ENCODE results near the gene RBP3.
"Not testable (repeated sequence)": the region's sequence is repeated elsewhere in the genome, so short reads cannot be mapped to it uniquely, and the experiment has no call there.

Gene RBP3

GRCh38 chr10:47372726-47373125 lies 24.6 kb downstream of the RBP3 start:
- DNase-seq (ENCODE audit: low read depth in 3 of 3) = no peak

- no peak for DNase-seq (ENCODE audit: low read depth in 3 of 3)
These were observed 26.7 kb downstream of the RBP3 start for GRCh38 chr10:47374611-47375536.

DNA sequence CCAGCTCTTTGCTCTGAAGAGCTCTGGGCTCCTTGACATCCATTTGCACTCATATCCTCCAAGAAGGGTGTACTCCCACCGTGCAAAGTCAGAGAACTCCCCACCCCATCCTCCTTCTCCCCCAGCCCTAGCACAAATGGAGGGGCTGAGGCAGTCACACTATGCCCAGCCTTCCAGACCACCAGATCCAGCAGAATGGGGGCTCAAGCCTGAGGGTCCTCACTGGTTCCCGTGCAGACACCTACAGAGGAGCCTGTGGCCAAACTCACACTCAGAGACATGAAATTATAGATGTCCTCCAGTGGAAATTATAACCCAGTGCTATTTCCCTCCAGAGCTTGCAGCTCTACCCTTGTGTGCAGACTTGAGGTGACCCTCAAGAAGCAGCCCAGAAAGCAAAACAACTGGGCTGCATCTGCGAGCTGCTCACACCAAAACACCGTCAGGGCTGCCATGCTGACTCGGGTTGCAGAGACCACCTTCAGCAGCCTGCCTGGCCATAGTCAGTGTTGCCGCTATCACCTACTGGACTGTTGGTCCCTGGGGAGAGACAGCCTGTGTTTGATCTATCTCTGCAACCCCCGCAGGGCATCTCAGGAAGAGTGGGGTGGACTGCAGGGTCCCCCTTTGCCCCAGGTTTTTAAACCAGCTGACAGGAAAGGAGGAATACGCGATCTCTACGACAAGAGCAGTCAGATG lies 28.5 kb downstream of the RBP3 start:
- no peak for DNase-seq (ENCODE audit: low read depth in 3 of 3)

DNA sequence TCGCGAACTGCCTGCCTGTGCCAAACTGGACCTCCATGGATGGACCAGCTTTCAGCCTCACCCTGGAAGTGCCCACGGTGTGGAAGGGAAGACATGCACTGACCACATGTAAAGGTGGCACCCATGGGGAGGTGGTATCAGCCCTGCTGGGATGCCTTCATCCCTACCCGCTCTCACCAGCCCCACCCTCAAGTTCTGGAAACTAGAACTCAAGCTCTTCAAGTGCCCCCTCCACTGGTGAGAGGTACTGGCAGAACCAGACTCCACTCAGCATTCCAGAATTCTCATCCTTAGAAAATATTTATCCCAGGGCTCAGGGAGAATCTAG lies 30.0 kb downstream of the RBP3 start:
- DNase-seq (ENCODE audit: low read depth in 3 of 3) = no peak

GRCh38 chr10:47378606-47379444 lies 30.7 kb downstream of the RBP3 start:
- DNase-seq (ENCODE audit: low read depth in 3 of 3) = no peak

DNA sequence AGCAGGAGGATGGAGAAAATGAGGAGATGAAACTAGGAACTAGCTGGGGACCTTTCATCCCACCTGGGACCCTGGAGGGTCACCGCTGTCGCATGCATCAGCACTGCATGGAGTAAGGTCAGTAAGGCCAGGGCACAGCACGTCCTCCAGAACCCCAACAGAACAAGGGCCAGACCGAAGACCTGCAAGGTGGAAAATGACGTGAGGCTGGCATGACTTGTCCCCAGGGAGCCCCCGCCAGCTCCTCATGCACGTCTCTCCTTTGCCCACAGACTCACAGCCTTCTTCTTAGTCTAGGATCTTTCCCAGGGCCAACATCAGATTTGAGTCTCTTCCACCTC lies 31.3 kb downstream of the RBP3 start:
- no peak for DNase-seq (ENCODE audit: low read depth in 3 of 3)

DNA sequence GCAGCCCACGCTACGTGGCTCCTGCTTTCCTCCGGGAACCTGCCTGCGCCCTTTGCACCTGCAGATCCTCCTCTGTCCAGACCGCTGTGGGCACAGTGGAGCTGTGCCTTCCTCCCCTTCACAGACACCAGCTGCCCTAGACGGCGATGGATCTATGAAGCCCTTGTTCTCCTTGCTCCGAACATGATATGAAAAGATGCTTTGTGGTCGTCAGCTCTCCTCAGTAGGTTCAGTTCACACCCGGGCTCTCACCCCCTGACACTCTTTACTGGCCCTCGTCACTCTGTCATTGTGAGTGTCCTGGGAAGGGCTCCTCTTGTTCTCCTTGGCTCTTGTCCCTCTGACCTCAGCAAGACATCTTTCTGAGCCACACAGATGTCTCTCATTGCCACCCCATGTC lies 31.7 kb downstream of the RBP3 start:
- DNase-seq (ENCODE audit: low read depth in 3 of 3) = no peak

DNA sequence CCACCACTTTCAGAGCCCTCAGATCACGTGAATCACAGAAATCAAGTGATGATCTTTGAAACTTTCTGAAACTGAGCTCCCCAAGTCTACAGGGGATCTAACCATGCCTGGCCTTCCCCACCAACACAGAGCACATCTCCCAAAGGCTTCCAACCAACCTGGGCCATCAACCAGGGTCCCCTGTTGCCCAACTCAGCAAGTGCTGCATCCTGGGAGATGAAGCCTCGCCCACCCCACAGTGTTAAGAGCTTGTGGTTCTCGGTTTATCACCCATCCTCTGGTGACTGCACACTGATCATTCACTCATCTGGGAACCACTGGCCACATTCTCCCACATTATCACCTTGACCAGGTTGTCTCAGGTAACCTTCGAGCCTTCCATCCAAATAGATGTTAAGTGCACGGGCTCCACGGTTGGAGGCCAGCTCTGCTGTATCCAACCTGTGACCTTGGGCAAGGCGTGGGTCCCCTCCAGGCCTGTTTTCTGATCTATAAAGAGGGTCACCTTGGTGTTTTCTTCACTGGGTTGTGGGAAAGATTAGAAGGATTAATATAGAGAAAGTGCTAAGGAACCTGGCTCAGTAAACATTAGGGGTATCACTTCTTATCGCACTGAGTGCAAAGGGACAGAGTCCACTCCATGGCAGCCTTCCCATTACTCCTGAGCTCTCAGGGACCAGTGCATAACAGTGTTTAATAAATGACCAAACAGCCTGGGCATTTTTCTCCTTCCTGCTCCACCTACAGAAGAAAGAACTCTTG lies 32.4 kb downstream of the RBP3 start:
- DNase-seq (ENCODE audit: low read depth in 3 of 3) = no peak

GRCh38 chr10:47381103-47381395 lies 32.9 kb downstream of the RBP3 start:
- no peak for DNase-seq (ENCODE audit: low read depth in 3 of 3)

- DNase-seq (ENCODE audit: low read depth in 3 of 3) = no peak
These were observed 33.5 kb downstream of the RBP3 start for GRCh38 chr10:47381427-47382379.

DNA sequence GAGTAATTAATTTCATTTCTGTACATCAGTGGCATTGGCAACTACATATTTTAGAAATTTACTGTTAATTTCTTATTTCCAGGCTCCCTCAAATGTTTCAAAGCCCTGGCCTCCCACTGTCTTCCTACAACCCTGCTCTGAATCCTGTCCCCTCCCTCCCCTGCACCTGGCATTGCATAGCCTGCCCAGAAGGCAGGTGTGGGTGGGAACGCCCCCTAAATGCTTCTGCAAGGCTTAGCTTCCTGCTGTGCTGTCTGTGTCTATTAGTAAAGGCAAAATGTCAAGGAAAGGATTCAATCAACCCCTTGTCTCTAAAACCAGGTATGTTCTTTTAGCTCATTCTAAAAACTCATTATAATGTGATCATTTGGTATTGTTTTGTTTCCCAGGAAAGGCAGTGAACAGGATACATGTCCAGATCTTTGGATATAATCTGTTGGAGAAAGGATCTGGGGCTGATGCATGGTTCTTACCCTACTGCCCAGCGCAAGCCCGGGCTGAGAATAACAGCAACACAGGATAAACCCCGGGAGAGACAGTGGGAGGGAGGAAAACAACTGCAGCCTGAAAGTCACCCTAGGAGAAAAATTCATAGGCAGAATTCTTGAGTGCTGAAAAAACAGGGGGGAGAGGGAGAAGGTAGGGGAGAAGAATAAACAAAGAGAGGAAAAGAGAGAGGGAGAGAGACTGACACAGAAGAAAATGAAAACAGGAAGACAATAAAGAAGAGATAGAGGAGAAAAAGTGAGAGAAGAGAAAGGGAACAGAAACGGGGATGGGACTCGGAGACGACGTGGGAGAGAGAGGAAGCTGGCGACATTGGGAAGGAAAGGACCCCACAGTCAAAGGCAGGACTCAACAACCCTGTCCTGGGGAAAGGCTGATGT lies 35.3 kb downstream of the RBP3 start:
- DNase-seq (ENCODE audit: low read depth in 3 of 3) = no peak

GRCh38 chr10:47384148-47384921 lies 36.2 kb downstream of the RBP3 start, which contains the start of gene ZNF488:
Gene ZNF488, minus strand, starts transcription at chr10:47384293. Its CDS starts 15,464 bp downstream, at chr10:47368829.
- DNase-seq (ENCODE audit: low read depth in 3 of 3) = peak; percentile 44 to 70 (median 47)

DNA sequence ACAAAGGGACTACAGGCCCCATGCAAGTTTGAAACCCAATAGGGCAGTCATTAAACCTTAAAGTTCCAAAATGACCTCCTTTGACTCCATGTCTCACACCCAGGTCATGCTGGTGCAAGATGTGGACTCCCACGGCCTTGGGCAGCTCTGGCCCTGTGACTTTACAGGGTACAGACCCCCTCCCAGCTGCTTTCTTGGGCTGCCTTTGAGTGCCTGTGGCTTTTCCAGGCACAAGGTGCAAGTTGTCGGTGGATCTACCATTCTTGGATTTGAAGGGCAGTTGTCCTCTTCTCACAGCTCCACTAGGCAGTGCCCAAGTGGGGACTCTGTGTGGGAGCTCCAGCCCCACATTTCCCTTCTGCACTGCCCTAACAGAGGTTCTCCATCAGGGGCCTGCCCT lies 37.9 kb downstream of the RBP3 start:
- not testable (repeated sequence) for DNase-seq (ENCODE audit: low read depth in 3 of 3)

DNA sequence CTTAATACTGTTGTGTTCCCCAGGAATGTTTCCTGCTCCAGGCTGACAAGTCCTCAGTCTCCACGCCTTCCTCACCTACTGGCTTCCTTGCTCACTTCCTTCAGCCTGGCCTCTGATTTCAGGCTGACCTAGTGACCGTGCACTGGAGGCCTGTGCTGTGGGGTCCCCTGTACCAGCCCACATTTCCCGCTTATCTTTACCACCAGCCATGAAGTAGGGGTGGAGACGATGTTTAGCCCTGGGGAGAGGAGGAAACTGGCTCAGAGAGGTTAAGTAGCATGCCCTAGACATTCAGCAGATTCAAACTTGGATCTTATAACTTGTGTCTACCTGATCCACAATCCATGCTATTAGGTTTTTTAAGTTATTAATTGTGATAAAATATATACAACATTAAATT lies 40.7 kb downstream of the RBP3 start:
- DNase-seq (ENCODE audit: low read depth in 3 of 3) = no peak

DNA sequence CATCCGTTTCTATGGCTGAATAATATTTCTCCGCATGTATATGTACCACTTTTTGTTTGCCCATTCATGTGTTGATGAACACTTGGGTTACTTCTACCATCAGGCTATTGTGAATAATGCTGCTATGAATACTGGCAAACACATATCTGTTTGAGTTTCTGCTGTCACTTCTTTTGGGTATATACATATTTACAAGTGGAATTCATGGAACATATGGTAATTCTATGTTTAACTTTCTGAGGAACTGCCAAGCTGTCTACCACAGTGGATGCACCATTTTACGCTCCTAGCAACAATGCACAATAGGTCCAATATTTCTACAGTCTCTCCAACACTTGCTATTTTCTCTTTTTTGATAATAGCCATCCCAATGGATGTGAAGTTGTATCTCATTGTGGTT lies 41.5 kb downstream of the RBP3 start:
- DNase-seq (ENCODE audit: low read depth in 3 of 3) = no peak

DNA sequence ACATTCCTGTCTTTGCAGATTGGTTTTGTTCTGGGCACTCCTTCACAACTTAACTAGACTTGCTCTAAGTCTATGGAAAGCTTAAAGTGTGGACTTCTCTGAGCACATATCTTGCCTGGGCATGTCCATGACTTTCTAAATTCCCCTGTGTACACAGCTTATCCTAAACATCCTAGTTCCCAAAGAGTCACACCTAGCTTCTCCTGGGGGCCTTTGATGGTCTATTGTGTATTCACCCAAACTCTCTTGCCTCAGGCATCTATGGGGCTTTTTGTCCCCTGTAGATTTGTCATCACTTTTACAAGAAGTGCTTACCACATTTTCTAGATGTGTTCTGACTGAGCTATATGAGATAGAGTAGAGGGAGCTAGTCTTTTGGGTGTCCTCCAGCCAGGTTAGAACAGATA lies 48.2 kb downstream of the RBP3 start:
- DNase-seq (ENCODE audit: low read depth in 3 of 3) = no peak

GRCh38 chr10:47397256-47397655 lies 49.1 kb downstream of the RBP3 start:
- no peak for DNase-seq (ENCODE audit: low read depth in 3 of 3)

GRCh38 chr10:47400251-47400650 lies 52.1 kb downstream of the RBP3 start:
- DNase-seq (ENCODE audit: low read depth in 3 of 3) = no peak

GRCh38 chr10:47400786-47401185 lies 52.6 kb downstream of the RBP3 start:
- no peak for DNase-seq (ENCODE audit: low read depth in 3 of 3)

Measured in stimulated activated CD4-positive, alpha-beta T cell treated with anti-CD3 and anti-CD28 coated beads, TNF-alpha, amount 100 ng/mL, for 48 hours (primary cell).